Activated CD4-positive, alpha-beta T cell treated with anti-CD3 and anti-CD28 coated beads, Interleukin-10, Interleukin-2, amounts not matched to agents 100 ng/mL and 50 ng/mL, durations not matched to agents 16 hours and 8 hours (primary cell): ENCODE data around the gene ETFB.

Experiments used
- DNase-seq: peaks from one replicate; pipeline ENCODE4 v3.0.0-alpha.2; 2020

ETFB gene

GRCh38 chr19:51327066-51328001, 38.9 kb downstream of the ETFB start:
- peak; percentile 76 for DNase-seq

GRCh38 chr19:51326216-51327065, 39.7 kb downstream of the ETFB start:
- DNase-seq, result no peak

GRCh38 chr19:51325161-51325976, 40.8 kb downstream of the ETFB start:
- DNase-seq, result no peak

GRCh38 chr19:51324167-51324481, 42.1 kb downstream of the ETFB start:
- DNase-seq, result no peak

GRCh38 chr19:51323481-51324166, 42.6 kb downstream of the ETFB start:
- DNase-seq, result no peak

- no peak for DNase-seq
Observed at GRCh38 chr19:51321799-51322198, 44.4 kb downstream of the ETFB start.

- no peak for DNase-seq
Observed at GRCh38 chr19:51320280-51320657, 45.9 kb downstream of the ETFB start.

GRCh38 chr19:51319649-51320279, 46.4 kb downstream of the ETFB start:
- no peak for DNase-seq

GRCh38 chr19:51318687-51319648, 47.2 kb downstream of the ETFB start:
- no peak for DNase-seq

GRCh38 chr19:51317968-51318367, 48.2 kb downstream of the ETFB start:
- DNase-seq, result no peak

GRCh38 chr19:51317376-51317775, 48.8 kb downstream of the ETFB start:
- no peak for DNase-seq

GRCh38 chr19:51316688-51317087, 49.5 kb downstream of the ETFB start:
- no peak for DNase-seq

- DNase-seq, result no peak
Observed at GRCh38 chr19:51311351-51312257, 54.6 kb downstream of the ETFB start, which contains the start of gene IGLON5. IGLON5 (plus strand) TSS chr19:51311644; CDS start chr19:51311848, 204 bp downstream.

- no peak for DNase-seq
Observed at GRCh38 chr19:51305479-51305878, 60.7 kb downstream of the ETFB start.

GRCh38 chr19:51301266-51301665, 64.9 kb downstream of the ETFB start:
- DNase-seq, result no peak

GRCh38 chr19:51297406-51297805, 68.8 kb downstream of the ETFB start:
- no peak for DNase-seq

GRCh38 chr19:51296336-51297093, 69.7 kb downstream of the ETFB start:
- no peak for DNase-seq

- no peak for DNase-seq
Observed at GRCh38 chr19:51295382-51296126, 70.6 kb downstream of the ETFB start.
